Brain microvascular endothelial cell (primary cell): Measurements from ENCODE around the gene TARS2.

ENCODE experiments used
- DNase-seq: peaks from one replicate; pipeline ENCODE4 v3.0.0-alpha.2; 2020
- H3K27ac ChIP-seq: fragments of 250-450 bp; sonication (Bioruptor Pico); 2 replicates; pipeline ENCODE4 v1.5.1; 2020; ENCODE audit warnings: mild to moderate bottlenecking, moderate library complexity
- H3K27me3 ChIP-seq: fragments of 250-450 bp; sonication (Bioruptor Pico); replicated peaks from 2 replicates; pipeline ENCODE4 v1.5.1; 2020; ENCODE audit warnings: mild to moderate bottlenecking
- H3K36me3 ChIP-seq: fragments of 250-450 bp; sonication (Bioruptor Pico); replicated peaks from 2 replicates; pipeline ENCODE4 v1.5.1; 2020; ENCODE audit warnings: mild to moderate bottlenecking
- H3K4me3 ChIP-seq: 2 replicates; pipeline ENCODE4 v1.5.1; 2011; ENCODE audit warnings: low read depth, mild to moderate bottlenecking, control low read depth, low read length, moderate library complexity
- in situ Hi-C: cut with HindIII; loops from 2 replicates; pipeline ENCODE4 v1.10.0; 2017; ENCODE audit warnings: low sequenced_read_pairs, low pct_ligation_motif_present
- TF ChIP-seq, protein P1 (sequence below): IDR thresholded peaks from 2 replicates; pipeline ENCODE4 v1.5.1; 2011; ENCODE audit warnings: low read depth, mild to moderate bottlenecking, moderate library complexity, low read length, control low read depth, inconsistent platforms; ENCODE audit errors: missing control alignments

Gene TARS2

DNA sequence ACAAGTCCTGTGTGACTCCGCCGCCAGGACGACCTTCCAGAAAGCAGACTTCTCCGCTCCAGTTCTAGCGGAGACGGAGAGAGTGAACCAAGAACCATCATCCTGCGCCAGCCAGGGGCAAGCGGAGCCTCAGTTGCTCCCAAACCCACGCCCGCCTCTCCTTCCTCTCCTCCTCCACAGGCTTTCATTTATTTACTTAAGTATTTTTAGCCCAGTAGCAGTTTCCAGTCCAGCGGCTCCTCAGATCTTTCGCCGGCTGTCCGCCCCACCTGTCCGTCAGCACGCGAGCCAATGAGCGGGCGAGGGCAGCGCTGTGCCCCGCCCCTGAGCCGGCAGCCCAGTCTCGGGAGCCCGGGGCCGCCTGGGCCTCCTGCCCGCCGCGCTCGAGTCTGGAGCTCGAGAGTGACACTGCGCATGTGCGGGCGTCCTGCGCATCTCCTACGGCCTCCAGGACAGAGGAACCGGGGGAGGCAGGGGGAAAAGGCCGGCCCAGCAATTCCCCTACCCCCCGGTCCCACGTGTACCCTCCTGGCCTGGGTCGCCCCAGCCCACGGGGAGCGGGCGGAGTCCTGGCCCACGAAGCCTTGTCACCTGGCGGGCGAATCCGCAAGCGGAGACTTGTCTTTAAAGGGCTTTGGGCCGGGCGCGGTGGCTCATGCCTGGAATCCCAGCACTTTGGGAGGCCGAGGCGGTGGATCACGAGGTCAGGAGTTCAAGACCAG, 28.3 kb downstream of the TARS2 start, which contains the start of gene FALEC:
Gene FALEC, plus strand, starts transcription at position 425 of the 722 bp plus-strand sequence.
- DNase-seq, result peak; percentile 94
- Histone ChIP-seq H3K27me3 (no peaks in the 10 kb centered on the region), H3K27ac (no peak within 1 kb of the TSS), H3K4me3 (peak within 1 kb of the TSS; percentile 70), H3K36me3 (peaks cover 2% of the 10 kb centered on the region)
- TF ChIP-seq, protein P1, sequence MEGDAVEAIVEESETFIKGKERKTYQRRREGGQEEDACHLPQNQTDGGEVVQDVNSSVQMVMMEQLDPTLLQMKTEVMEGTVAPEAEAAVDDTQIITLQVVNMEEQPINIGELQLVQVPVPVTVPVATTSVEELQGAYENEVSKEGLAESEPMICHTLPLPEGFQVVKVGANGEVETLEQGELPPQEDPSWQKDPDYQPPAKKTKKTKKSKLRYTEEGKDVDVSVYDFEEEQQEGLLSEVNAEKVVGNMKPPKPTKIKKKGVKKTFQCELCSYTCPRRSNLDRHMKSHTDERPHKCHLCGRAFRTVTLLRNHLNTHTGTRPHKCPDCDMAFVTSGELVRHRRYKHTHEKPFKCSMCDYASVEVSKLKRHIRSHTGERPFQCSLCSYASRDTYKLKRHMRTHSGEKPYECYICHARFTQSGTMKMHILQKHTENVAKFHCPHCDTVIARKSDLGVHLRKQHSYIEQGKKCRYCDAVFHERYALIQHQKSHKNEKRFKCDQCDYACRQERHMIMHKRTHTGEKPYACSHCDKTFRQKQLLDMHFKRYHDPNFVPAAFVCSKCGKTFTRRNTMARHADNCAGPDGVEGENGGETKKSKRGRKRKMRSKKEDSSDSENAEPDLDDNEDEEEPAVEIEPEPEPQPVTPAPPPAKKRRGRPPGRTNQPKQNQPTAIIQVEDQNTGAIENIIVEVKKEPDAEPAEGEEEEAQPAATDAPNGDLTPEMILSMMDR, result peak; percentile 27
- in situ Hi-C loops, result no loop called here

DNA sequence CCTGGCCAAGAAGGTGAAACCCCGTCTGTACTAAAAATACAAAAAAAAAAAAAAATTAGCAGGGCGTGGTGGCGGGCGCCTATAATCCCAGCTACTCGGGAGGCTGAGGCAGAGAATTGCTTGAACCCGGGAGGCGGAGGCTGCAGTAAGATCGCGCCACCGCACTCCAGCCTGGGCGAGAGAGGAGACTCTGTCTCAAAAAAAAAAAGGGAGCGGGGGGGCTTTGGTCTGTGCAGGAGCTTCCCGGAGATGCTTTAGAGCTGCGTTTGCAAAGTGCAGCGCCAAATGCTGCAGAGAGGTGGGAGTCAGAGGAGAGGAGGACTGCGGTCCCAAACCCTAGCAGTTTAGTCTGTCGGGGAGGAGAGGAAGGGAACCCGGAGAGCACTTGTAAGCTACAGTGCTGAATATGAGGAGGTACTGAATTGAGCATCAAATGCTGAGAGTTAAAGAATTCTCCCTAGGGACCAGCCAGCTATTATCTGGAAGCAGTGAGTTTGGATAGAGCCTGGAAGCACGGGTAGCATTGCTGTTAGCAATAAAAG, 28.9 kb downstream of the TARS2 start:
- TF ChIP-seq, protein P1, result peak; percentile 32
- in situ Hi-C loops, result no loop called here
- peaks cover under 1% of the 10 kb centered on the region for H3K36me3 ChIP-seq
- peak overlapping the region; percentile 70 for H3K4me3 ChIP-seq
- no peak overlapping the region for H3K27ac ChIP-seq
- no peak for DNase-seq
- no peaks in the 10 kb centered on the region for H3K27me3 ChIP-seq

DNA sequence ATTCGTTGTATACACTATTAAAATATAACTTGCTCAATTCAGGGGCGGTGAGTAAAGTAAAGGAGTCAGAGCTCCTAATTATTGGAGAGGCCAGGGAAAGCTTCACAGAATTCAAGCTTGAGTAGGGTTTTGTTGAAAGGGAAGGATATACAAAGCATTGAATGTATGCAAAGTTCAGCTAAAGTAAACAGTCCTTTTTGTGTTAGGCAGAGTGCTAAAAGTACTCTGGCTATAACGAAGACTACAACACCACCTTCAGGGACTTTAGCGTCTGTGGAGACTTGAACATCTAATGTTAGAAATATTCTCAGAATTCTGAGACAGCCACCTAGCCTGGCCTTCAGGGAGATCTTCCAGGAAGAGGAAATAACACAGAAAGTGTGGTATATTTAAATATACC, 29.4 kb downstream of the TARS2 start:
- DNase-seq, result no peak
- H3K36me3 ChIP-seq, result no peaks in the 10 kb centered on the region
- TF ChIP-seq, protein P1, result peak; percentile 13
- peak overlapping the region; percentile 70 for H3K4me3 ChIP-seq
- in situ Hi-C loops, result no loop called here
- no peak overlapping the region for H3K27ac ChIP-seq
- H3K27me3 ChIP-seq, result no peaks in the 10 kb centered on the region

DNA sequence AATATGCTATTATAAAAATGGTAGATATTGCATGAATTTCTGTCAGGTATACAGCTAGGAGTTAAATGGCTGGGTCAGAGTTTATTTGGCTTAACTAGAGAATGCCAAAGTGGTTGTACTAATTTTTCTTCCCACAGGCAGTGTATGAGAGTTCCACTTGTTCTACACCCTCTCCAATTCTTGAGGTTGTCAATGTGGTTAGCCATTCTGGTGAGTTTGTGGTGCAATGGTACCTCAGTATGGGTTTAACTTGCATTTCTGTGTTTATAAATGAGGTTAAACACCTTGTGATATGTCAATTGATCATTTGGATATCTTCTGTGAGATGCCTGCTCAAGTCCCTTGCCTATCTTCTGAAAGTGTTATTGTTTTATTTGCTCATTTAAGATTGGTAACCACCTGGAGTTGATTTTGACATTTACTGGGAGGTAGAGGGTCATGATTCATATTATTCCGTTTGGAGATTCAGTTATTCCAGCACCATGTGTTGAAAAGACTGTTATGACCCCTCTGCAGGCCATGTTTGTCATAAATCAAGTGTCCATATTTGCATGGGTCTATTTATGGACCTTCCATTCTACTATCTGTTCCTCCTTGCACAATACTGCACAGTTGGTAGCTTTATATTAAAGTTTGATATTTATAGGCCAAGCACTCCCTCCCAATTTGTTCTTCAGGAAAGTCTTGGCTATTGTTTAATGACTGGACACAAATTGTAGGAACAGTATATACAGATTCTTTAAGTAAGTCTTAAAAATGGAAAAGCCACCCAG, 34.2 kb downstream of the TARS2 start:
- H3K4me3 ChIP-seq, result no peak overlapping the region
- in situ Hi-C loops, result no loop called here
- no peaks in the 10 kb centered on the region for H3K36me3 ChIP-seq
- no peak overlapping the region for H3K27ac ChIP-seq
- no peak for DNase-seq
- H3K27me3 ChIP-seq, result no peaks in the 10 kb centered on the region
- TF ChIP-seq, protein P1, result no peak

DNA sequence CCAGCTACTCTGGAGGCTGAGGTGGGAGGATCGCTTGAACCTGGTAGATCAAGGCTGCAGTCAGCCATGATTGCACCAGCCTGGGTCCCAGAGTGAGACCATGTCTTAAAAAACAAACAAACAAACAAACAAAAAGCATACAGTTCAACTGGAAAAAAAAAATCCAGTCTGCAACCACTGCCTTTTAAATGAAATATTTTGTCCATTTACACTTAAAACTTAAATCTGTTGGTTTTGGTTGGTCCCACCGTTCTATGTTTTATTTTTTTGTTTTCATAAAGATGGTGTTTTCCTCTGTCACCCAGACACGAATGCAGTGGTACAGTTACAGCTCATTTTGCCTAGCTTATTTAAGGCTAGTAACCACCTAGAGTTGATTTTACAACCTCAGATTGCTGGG, 38.1 kb downstream of the TARS2 start:
- no peak overlapping the region for H3K4me3 ChIP-seq
- H3K27me3 ChIP-seq, result no peaks in the 10 kb centered on the region
- in situ Hi-C loops, result no loop called here
- DNase-seq, result no peak
- no peak overlapping the region for H3K27ac ChIP-seq
- TF ChIP-seq, protein P1, result no peak
- H3K36me3 ChIP-seq, result no peaks in the 10 kb centered on the region
